Fibroblast of pulmonary artery (primary cell): ENCODE results near the gene GPR31.

Source experiments
- DNase-seq: peaks from one replicate; pipeline ENCODE4 v3.0.0-alpha.2; 2010; ENCODE audit warnings: low read depth
- H3K4me3 ChIP-seq: replicated peaks from 2 replicates; pipeline ENCODE4 v1.5.1; 2011; ENCODE audit warnings: low read depth, mild to moderate bottlenecking, control low read depth, low read length, moderate library complexity
- TF ChIP-seq, protein P1 (sequence below): IDR thresholded peaks from 2 replicates; pipeline ENCODE4 v1.5.1; 2011; ENCODE audit warnings: mild to moderate bottlenecking, control low read depth, low read length, inconsistent platforms; ENCODE audit errors: missing control alignments

Gene GPR31

DNA sequence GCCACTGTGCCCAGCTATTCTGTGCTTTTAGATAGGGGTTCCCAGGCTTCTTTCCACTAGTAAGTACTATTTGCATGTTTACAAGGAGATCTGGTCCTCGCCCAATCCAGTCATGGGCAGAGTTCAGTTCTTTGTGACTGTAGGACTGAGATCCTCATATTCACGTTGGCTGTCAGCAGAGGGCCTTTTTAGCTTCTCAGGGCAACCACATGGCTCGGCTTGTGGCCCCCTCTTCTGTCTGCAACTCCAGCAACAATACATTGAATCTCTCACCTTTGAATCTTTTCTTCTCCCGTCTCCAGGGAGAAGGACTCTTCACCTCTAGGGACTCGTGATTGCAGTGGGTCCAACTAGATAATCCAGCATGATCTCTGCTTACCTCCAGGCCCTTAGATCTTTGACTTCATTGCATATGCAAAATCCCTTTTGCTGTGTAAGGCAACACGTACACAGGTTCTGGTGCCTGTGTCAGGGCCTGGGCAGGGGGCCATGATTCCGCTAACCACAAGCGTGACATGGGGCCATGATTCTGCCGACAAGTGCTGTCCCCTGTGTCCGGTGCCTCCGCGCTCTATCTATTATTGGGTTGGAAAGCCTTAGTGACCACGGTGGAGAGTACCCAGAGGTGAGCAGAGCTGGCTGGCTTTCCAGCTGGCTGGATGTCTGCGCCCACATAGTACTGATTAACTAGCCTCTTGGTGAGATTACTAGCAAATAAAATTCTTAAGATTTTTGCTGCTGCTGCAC lies 29.8 kb downstream of the GPR31 start:
- H3K4me3 ChIP-seq, result no peak overlapping the region
- TF ChIP-seq, protein P1, sequence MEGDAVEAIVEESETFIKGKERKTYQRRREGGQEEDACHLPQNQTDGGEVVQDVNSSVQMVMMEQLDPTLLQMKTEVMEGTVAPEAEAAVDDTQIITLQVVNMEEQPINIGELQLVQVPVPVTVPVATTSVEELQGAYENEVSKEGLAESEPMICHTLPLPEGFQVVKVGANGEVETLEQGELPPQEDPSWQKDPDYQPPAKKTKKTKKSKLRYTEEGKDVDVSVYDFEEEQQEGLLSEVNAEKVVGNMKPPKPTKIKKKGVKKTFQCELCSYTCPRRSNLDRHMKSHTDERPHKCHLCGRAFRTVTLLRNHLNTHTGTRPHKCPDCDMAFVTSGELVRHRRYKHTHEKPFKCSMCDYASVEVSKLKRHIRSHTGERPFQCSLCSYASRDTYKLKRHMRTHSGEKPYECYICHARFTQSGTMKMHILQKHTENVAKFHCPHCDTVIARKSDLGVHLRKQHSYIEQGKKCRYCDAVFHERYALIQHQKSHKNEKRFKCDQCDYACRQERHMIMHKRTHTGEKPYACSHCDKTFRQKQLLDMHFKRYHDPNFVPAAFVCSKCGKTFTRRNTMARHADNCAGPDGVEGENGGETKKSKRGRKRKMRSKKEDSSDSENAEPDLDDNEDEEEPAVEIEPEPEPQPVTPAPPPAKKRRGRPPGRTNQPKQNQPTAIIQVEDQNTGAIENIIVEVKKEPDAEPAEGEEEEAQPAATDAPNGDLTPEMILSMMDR, result no peak
- no peak for DNase-seq

DNA sequence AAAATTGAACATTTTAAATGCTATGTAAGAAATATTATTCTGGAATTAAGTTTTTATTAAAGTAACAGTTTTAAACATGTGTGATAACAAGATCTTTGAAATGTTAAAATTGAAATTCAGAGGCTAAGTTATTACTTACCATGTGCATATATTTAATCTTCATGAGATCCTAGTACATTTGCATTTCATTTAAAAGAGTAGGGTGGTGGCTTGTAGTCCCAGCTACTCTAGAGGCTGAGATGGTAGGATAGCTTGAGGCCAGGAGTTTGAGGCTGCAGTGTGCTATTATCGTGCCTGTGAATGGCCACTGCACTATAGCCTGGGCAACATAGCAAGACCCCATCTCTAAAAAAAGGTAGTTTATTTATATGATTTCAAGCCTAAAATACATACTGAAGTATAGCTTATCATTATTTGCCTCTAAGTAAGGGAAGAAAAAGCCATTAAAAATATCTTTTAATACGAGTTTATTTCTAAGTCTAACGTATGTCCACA lies 31.9 kb downstream of the GPR31 start:
- no peak for DNase-seq
- H3K4me3 ChIP-seq, result no peak overlapping the region
- TF ChIP-seq, protein P1, result no peak

DNA sequence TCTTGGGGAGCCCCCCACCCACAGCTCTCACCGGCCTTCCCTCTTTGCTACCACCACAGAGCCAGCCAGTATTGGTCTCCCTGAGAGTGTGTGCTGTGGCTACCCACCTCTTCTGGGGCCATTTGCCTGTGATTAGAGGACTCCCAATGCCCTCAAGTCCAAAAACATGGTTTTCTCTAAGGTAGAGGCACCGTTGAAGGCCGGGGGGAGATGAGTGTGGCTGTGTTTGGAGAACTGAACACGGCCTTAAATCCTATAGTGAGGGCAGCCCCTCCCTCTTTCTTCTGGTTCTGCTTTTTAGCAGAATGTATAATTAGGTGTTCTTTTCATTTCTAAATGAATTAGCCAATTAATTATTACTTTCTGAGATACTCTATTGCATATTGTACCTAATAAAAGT lies 32.4 kb downstream of the GPR31 start:
- no peak overlapping the region for H3K4me3 ChIP-seq
- TF ChIP-seq, protein P1, result no peak
- no peak for DNase-seq

- DNase-seq, result no peak
- H3K4me3 ChIP-seq, result no peak overlapping the region
- TF ChIP-seq, protein P1, result no peak
Observed at GRCh38 chr6:167124753-167125152, 33.0 kb downstream of the GPR31 start.

GRCh38 chr6:167122827-167123657 lies 34.7 kb downstream of the GPR31 start, which contains the start of gene CCR6:
CCR6 (plus strand) TSS chr6:167123096; CDS start chr6:167136135, 13,039 bp downstream.
- no peak within 1 kb of the TSS for H3K4me3 ChIP-seq

DNA sequence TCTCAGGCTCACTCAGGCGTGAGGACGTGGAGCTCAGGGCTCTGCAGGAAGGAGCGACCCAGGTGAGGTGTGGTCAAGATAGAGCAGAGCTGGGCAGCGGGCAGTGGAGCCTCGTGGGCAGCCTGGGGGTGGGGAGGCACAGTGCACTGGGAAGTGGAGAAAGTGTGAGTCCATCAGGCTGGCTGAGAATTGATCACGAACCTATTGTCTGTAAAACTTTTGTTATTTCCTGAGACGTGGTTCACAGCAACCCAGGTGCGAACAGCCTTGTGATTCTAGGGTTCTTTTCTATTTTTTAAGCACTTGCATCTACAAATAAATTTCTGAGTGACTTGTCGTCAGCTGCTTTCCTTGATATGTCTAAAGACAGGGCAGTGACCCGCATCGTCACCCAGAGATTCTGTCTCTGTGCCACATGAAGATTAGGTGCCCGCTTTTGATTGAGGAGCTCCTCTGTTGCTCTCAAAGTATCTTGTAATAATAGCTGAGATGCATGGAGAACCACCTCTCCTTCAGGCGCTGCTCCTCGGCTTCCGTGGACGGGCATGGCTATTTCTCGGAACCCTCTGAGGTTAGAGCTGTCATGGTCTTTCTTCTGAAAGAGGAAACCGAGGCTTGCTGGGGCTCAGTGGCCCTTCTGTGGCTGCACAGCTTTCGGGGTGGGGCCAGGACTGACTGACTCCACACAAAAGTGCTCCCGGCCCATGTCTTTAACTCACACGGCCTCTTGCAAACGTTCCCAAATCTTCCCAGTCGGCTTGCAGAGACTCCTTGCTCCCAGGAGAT lies 35.5 kb downstream of the GPR31 start:
- no peak overlapping the region for H3K4me3 ChIP-seq
- DNase-seq, result no peak
- TF ChIP-seq, protein P1, result no peak

More at GRCh38 chr6:167122827-167123657, 34.7 kb downstream of the GPR31 start, which contains the start of gene CCR6:
- TF ChIP-seq, protein P1, result no peak
- no peak for DNase-seq
